ENCODE data around the gene MAST4. TPM values are rescaled to one million over a fixed set of nuclear protein-coding genes. Genes with fewer than 3 reads are reported as not detected.

Gene MAST4
- total and polyA plus RNA-seq, 2 of the 8 experiments (the other 6 are each of a cell fraction or from before 2014, with no cell fraction given), result 1.5 to 2.6 TPM

- no peak overlapping the region for H3K4ac ChIP-seq (replicated peaks; ENCODE audit: insufficient read length, low read depth, low read length)
- H3K9me3 ChIP-seq (ENCODE audit: insufficient read depth in 2 of 2, low read depth in 1 of 2, low read length in 1 of 2), result no peaks in the 10 kb centered on the region
- H3K23me2 ChIP-seq (ENCODE audit: low read depth, low read length), result no peaks in the 10 kb centered on the region
- no peak overlapping the region for H3K4me2 ChIP-seq (ENCODE audit: insufficient read depth in 1 of 2, low read depth in 2 of 2, low read length in 2 of 2)
- H3K27ac ChIP-seq (ENCODE audit: low read depth, low read length), result no peak overlapping the region
- peaks cover 0 to 10% (median 5%) of the 10 kb centered on the region in 4 experiments; a peak in 2 of 7 replicates for H3K4me1 ChIP-seq (replicated peaks in 1 of 4; ENCODE audit: control insufficient read depth in 3 of 4, insufficient read depth in 4 of 4, low read length in 3 of 4)
- no peak overlapping the region for H2AFZ ChIP-seq (ENCODE audit: low read length)
- no peak overlapping the region for H2BK120ac ChIP-seq (replicated peaks; ENCODE audit: low read depth, low read length)
- POLR2A ChIA-PET (ENCODE audit: partially characterized antibody), result no interaction called here
- no peak overlapping the region for H2BK15ac ChIP-seq (ENCODE audit: low read length)
- peaks cover 0 to 1% (median 0%) of the 10 kb centered on the region in 4 experiments; a peak in 2 of 7 replicates for H3K27me3 ChIP-seq (replicated peaks in 1 of 4; ENCODE audit: control insufficient read depth in 3 of 4, extremely low read depth in 1 of 4, insufficient read depth in 3 of 4, low read length in 3 of 4)
- no peak overlapping the region for H2BK20ac ChIP-seq (ENCODE audit: low read length)
- DNase-seq (ENCODE audit: low read depth in 1 of 2, low spot score in 2 of 2), result no peak
- no peak overlapping the region for H3K14ac ChIP-seq (ENCODE audit: insufficient read length)
- H4K5ac ChIP-seq (ENCODE audit: insufficient read length, low read depth, low read length), result no peak overlapping the region
- no peak overlapping the region for H2AK5ac ChIP-seq (ENCODE audit: low read depth, low read length)
- no peak for FAIRE-seq
- 94% methylated on average over 3 of the region's 3 CpGs; no CpG with 5 or more reads in 1 of the 2 experiments for WGBS, 2 experiments (ENCODE audit: extremely low coverage in 1 of 2, insufficient coverage in 1 of 2, insufficient read length in 1 of 2, insufficient replicate concordance in 2 of 2, low coverage in 1 of 2, low lambda C conversion rate in 2 of 2, missing lambda C conversion rate in 1 of 2)
- H4K20me1 ChIP-seq (replicated peaks in 1 of 2; ENCODE audit: control insufficient read depth in 1 of 2, insufficient read depth in 2 of 2, low read length in 2 of 2), result no peaks in the 10 kb centered on the region
- no peaks in the 10 kb centered on the region for H3K79me1 ChIP-seq (ENCODE audit: low read depth, low read length)
- no peak overlapping the region for H3K4me3 ChIP-seq (ENCODE audit: extremely low read depth in 1 of 4, insufficient read depth in 2 of 4, low read depth in 3 of 4, low read length in 4 of 4)
- no peaks in the 10 kb centered on the region for H3K36me3 ChIP-seq (ENCODE audit: control insufficient read depth in 2 of 4, insufficient read depth in 4 of 4, low read length in 3 of 4)
- no peak overlapping the region for H3K18ac ChIP-seq (ENCODE audit: extremely low read depth, low read length)
- CTCF ChIA-PET (ENCODE audit: partially characterized antibody), result interaction anchor here (1.0 kb wide), 1 partner anchor 77 kb away, joined by 3 read pairs; no protein-coding TSS in a partner anchor
- H3K23ac ChIP-seq (ENCODE audit: insufficient read length), result no peak overlapping the region
- no peak overlapping the region for H3K56ac ChIP-seq (replicated peaks; ENCODE audit: insufficient read length, low read depth, low read length)
- H2BK5ac ChIP-seq (ENCODE audit: low read depth, low read length), result no peak overlapping the region
- H4K91ac ChIP-seq (replicated peaks; ENCODE audit: insufficient read length, low read length), result no peak overlapping the region
- no peak overlapping the region for H4K8ac ChIP-seq (ENCODE audit: extremely low read depth, insufficient read depth, low read length)
- no peaks in the 10 kb centered on the region for H3K79me2 ChIP-seq (ENCODE audit: control insufficient read depth in 1 of 2, insufficient read depth in 2 of 2, low read length in 2 of 2)
- no peak overlapping the region for H3K9ac ChIP-seq (replicated peaks in 1 of 4; ENCODE audit: extremely low read depth in 1 of 4, low read depth in 3 of 4, low read length in 3 of 4)
- no peak overlapping the region for H2BK12ac ChIP-seq (ENCODE audit: low read depth, low read length)
- TF ChIP-seq ATF3 (IDR thresholded peaks at IDR 0.05; ENCODE audit: insufficient read depth, low read depth, low read length), result no peak
- no peak for TF ChIP-seq TBP (IDR thresholded peaks at IDR 0.05; ENCODE audit: low read depth, low read length)
Observed at GRCh38 chr5:67073045-67073680, 477.0 kb downstream of the MAST4 start.

All from H1 (cell line).